Thyroid gland (tissue), 4 donors: ENCODE results near the gene DHPS.

Experiments used
- CTCF ChIP-seq, 6 experiments: fragments of 200-600 bp in 3 of 6; fragments of 450-650 bp in 3 of 6; sonication (generic) in 3 of 6; IDR thresholded peaks; one replicate each; pipeline ENCODE4 v1.5.1; 2016 to 2019; ENCODE audit warnings: antibody characterized with exemption in 6 of 6, mild to moderate bottlenecking in 2 of 6, inconsistent platforms in 1 of 6, moderate library complexity in 1 of 6
- POLR2A ChIP-seq, 2 donors: fragments of 450-650 bp; IDR thresholded peaks; one replicate each; pipeline ENCODE4 v1.6.1; 2017; ENCODE audit warnings: antibody characterized with exemption in 2 of 2, mild to moderate bottlenecking in 2 of 2, moderate library complexity in 1 of 2

- TF ChIP-seq CTCF (IDR thresholded peaks at IDR 0.05), result no peak
- no peak for TF ChIP-seq POLR2A (IDR thresholded peaks at IDR 0.05)
Measured at GRCh38 chr19:12641456-12641855, 40.2 kb downstream of the DHPS start.
